Ishikawa (cell line): ENCODE results near the gene MRPL21.

ENCODE experiments used
- CEBPB ChIP-seq: IDR thresholded peaks from 2 replicates; pipeline ENCODE4 v1.6.1; 2012
- CREB1 ChIP-seq: IDR thresholded peaks from 2 replicates; pipeline ENCODE4 v1.6.1; 2012; ENCODE audit warnings: low read depth
- EGR1 ChIP-seq: IDR thresholded peaks from 2 replicates; pipeline ENCODE4 v1.6.1; 2012
- EP300 ChIP-seq: IDR thresholded peaks from 2 replicates; pipeline ENCODE4 v1.6.1; 2012; ENCODE audit warnings: borderline replicate concordance
- FOXM1 ChIP-seq: IDR thresholded peaks from 2 replicates; pipeline ENCODE4 v1.6.1; 2012; ENCODE audit warnings: low read depth, borderline replicate concordance
- NFIC ChIP-seq: IDR thresholded peaks from 2 replicates; pipeline ENCODE4 v1.6.1; 2012
- RAD21 ChIP-seq: IDR thresholded peaks from 2 replicates; pipeline ENCODE4 v1.6.1; 2012; ENCODE audit warnings: low read depth
- TAF1 ChIP-seq: IDR thresholded peaks from 2 replicates; pipeline ENCODE4 v1.6.1; 2012; ENCODE audit warnings: low read depth, mild to moderate bottlenecking
- TCF12 ChIP-seq: IDR thresholded peaks from 2 replicates; pipeline ENCODE4 v1.6.1; 2012; ENCODE audit warnings: low read depth
- TEAD4 ChIP-seq: IDR thresholded peaks from 2 replicates; pipeline ENCODE4 v1.6.1; 2012
- YY1 ChIP-seq: IDR thresholded peaks from 2 replicates; pipeline ENCODE4 v1.6.1; 2012; ENCODE audit warnings: low read depth
- ZBTB7A ChIP-seq: IDR thresholded peaks from 2 replicates; pipeline ENCODE4 v1.6.1; 2012; ENCODE audit warnings: low read depth
- TF ChIP-seq, protein P1 (sequence below): IDR thresholded peaks from 2 replicates; pipeline ENCODE4 v1.6.1; 2012
- TF ChIP-seq, protein P2 (sequence below): IDR thresholded peaks from 2 replicates; pipeline ENCODE4 v1.6.1; 2012
- TF ChIP-seq, protein P3 (sequence below): IDR thresholded peaks from 2 replicates; pipeline ENCODE4 v1.6.1; 2012; ENCODE audit warnings: low read depth, mild to moderate bottlenecking

MRPL21 gene

DNA sequence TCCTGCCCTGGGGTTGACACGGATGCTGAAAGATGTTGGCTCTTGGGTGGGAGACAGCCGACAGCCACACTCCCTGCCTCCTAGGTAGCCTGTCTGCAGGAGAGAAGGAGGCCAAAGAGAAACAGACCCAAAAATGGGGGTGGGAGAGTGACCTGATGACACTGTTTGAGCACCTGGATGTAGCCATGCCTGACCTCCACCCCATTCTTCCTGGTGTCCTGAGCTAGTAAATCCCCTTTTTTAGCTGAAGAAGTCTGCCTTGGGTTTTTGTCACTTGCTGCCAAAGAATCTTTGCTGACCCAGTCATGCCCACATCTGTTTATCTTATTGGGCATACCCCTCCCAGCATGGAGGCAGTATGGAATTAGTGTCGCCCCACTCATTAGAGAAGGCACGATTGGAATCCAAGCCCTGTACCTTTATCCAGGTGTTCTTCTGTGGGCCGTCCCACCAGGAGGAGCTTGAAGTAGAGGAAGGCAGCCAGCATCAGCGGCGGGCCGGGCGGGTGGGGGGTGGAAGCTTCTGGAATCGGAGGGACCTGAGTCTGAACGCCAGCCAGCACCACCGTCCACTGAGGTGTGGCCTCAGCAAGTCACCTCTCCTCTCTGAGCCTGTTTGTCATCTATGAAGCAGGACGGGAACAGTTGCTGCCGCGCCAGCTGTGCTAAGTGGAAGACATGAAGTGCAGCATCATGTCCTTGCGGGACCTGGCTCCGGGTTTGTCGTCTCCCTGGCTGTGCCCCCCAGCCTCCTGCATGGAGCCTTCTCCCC, 37.9 kb upstream of the MRPL21 start:
- TF ChIP-seq EGR1 (no peak), TAF1 (no peak), CREB1 (no peak), ZBTB7A (no peak), FOXM1 (no peak)
- TF ChIP-seq, protein P1, sequence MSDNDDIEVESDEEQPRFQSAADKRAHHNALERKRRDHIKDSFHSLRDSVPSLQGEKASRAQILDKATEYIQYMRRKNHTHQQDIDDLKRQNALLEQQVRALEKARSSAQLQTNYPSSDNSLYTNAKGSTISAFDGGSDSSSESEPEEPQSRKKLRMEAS: no peak

DNA sequence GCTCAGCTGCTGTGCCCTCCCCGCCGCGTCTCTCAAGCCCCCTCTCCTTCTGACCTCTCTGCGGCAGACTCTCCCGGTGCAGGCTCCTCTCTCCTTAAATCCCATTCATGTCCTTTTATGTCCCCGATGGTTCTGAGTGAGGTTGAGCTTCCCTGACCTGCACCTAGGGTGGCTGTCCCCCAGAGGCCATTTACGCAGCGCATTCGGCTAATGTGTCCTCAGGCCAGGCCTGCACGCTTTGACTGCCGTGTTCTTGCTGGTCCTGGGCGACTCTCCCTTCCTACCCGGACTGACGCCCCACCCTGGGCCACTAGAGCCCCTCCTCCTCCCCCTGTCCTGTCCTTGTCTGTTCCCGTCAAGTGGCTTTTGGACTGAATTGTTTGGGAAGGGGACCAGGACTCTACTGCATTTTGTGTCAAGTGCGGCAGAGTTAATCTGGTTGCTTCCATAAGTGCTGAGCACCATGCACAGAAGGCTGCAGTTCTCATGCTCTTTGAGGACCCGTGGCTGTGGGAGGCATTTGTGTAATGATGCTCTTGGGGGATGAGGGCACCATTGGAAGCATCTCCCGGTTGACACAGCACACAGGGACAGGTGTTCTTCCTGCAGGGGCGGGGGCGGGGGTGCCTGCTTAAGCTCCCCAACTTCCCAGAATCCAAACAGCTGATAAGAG, 37.2 kb upstream of the MRPL21 start:
- no peak for TF ChIP-seq TEAD4
- no peak for TF ChIP-seq EP300
- TF ChIP-seq, protein P1: no peak
- TF ChIP-seq TCF12: no peak
- TF ChIP-seq EGR1: no peak
- no peak for TF ChIP-seq FOXM1
- no peak for TF ChIP-seq YY1
- TF ChIP-seq NFIC: no peak
- TF ChIP-seq, protein P2, sequence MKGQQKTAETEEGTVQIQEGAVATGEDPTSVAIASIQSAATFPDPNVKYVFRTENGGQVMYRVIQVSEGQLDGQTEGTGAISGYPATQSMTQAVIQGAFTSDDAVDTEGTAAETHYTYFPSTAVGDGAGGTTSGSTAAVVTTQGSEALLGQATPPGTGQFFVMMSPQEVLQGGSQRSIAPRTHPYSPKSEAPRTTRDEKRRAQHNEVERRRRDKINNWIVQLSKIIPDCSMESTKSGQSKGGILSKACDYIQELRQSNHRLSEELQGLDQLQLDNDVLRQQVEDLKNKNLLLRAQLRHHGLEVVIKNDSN: no peak
- no peak for TF ChIP-seq RAD21
- no peak for TF ChIP-seq CEBPB
- no peak for TF ChIP-seq CREB1
- TF ChIP-seq, protein P3, sequence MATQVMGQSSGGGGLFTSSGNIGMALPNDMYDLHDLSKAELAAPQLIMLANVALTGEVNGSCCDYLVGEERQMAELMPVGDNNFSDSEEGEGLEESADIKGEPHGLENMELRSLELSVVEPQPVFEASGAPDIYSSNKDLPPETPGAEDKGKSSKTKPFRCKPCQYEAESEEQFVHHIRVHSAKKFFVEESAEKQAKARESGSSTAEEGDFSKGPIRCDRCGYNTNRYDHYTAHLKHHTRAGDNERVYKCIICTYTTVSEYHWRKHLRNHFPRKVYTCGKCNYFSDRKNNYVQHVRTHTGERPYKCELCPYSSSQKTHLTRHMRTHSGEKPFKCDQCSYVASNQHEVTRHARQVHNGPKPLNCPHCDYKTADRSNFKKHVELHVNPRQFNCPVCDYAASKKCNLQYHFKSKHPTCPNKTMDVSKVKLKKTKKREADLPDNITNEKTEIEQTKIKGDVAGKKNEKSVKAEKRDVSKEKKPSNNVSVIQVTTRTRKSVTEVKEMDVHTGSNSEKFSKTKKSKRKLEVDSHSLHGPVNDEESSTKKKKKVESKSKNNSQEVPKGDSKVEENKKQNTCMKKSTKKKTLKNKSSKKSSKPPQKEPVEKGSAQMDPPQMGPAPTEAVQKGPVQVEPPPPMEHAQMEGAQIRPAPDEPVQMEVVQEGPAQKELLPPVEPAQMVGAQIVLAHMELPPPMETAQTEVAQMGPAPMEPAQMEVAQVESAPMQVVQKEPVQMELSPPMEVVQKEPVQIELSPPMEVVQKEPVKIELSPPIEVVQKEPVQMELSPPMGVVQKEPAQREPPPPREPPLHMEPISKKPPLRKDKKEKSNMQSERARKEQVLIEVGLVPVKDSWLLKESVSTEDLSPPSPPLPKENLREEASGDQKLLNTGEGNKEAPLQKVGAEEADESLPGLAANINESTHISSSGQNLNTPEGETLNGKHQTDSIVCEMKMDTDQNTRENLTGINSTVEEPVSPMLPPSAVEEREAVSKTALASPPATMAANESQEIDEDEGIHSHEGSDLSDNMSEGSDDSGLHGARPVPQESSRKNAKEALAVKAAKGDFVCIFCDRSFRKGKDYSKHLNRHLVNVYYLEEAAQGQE: no peak
- TF ChIP-seq TAF1: no peak
- TF ChIP-seq ZBTB7A: no peak

DNA sequence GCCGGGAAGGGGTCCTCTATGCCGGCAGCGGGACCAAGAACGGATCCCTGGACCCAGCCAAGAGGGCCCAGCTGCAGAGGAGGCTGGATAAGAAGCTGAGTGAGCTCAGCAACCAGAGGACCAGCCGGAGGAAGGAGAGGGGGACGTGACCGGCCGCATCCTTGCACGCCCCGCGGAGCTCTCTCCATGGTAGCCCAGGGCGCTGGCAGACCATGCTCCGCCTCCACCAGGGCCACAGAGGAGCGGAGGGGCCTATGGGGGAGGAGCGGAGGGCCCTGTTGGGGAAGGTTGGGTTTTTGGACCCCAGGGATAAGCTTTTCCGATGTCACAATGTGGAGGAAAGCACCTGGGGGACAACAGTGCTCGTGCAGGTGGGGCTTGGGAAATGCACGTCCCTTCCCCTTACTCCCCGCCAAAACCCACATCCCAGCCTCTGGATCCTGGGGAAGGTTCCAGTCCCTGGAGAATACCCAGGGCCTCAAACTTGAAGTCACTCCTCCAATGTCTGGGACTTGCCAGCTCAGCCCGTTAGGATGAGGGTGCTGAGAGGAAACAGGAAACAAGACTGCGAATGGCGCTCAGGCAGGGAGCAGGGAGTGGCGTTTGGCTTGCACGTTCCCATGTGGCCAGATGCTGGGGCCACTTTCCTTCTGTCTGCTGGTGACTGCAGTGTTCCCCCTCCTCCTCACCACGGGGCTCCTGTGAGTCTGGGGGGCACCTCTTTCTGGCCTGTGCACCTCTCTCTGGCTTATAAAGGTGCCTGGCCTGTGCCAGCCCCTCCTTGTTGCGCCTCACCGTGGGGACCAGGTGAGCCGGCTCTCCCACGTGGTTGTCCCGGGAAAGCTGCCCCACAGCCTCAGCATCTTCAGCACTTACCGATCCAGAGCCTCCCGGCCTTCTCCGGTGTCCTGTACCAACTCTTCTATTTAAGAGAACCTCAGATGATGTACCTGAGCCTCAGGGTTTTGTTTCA, 36.2 kb upstream of the MRPL21 start:
- TF ChIP-seq, protein P2: no peak
- TF ChIP-seq, protein P3: no peak
- TF ChIP-seq CEBPB (no peak), YY1 (no peak), CREB1 (no peak), TEAD4 (no peak), TAF1 (no peak), RAD21 (no peak), TCF12 (no peak), ZBTB7A (no peak), FOXM1 (no peak), EGR1 (no peak)
- TF ChIP-seq, protein P1: no peak

DNA sequence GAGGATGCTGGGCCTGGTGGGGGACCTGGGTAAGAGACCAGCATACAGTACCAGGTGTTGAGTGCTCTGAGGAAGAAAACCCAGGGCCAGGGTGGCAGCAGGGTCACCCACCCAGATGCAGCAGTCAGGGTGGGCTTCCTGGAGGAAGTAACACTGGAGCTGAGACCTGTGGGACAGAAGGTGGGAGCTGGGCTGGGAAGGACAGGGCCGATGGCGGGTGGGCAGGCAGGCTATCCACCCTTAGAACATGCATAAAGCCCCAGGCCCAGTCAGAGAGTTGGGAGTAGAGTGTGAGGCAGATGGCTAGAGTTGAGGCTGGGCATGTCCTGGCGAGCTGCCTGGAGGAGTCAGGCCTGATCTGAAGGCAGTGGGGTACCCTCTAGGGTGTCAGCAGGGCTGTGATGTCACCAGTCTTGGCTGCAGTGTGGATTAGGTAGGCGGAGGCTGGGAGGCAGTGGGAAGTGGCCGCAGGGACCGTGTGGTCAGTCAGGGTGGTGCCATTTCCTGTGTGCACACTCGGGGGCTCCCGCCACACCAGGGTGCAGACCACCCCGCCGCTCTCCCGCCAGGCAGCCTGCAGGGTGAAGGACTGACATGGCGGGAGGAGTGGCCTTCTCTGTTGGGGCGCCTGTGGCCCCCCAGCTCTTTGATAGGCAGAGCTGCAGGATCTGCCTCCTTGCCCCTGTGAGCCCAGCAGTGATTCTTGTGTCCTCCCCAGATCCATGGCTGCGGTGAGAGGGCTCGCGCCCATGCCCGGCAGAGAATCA, 35.4 kb upstream of the MRPL21 start:
- TF ChIP-seq, protein P3: no peak
- no peak for TF ChIP-seq ZBTB7A
- TF ChIP-seq RAD21: no peak
- TF ChIP-seq, protein P2: no peak
- TF ChIP-seq EP300: no peak
- TF ChIP-seq TAF1: no peak
- no peak for TF ChIP-seq EGR1
